Activated CD8-positive, alpha-beta memory T cell treated with anti-CD3 and anti-CD28 coated beads, Interleukin-2, amount 50 U/mL, for 1 hour (primary cell): ENCODE measurements around the gene NRXN2.

Experiments
- DNase-seq: peaks from one replicate; pipeline ENCODE4 v3.0.0-alpha.2; 2020; ENCODE audit errors: extremely low read depth

The NRXN2 gene

GRCh38 chr11:64743591-64744543 is 20.9 kb upstream of the NRXN2 start, which contains the start of gene RASGRP2:
RASGRP2 (minus strand) TSS chr11:64744142; CDS start chr11:64742866, 1,276 bp downstream.
- peak; percentile 70 for DNase-seq

- no peak for DNase-seq
Measured at GRCh38 chr11:64742889-64743590, 20.0 kb upstream of the NRXN2 start.

GRCh38 chr11:64742087-64742888 is 19.3 kb upstream of the NRXN2 start:
- DNase-seq, result no peak

GRCh38 chr11:64741375-64742086 is 18.5 kb upstream of the NRXN2 start:
- DNase-seq, result no peak

GRCh38 chr11:64739871-64740270 is 16.9 kb upstream of the NRXN2 start:
- no peak for DNase-seq

- DNase-seq, result no peak
Measured at GRCh38 chr11:64736654-64737053, 13.7 kb upstream of the NRXN2 start.

- no peak for DNase-seq
Measured at GRCh38 chr11:64735725-64736259, 12.8 kb upstream of the NRXN2 start.

GRCh38 chr11:64734811-64735724 is 12.1 kb upstream of the NRXN2 start:
- no peak for DNase-seq

- DNase-seq, result no peak
Measured at GRCh38 chr11:64731601-64732000, 8.6 kb upstream of the NRXN2 start.

GRCh38 chr11:64729851-64730382 is 6.9 kb upstream of the NRXN2 start:
- DNase-seq, result no peak

- no peak for DNase-seq
Measured at GRCh38 chr11:64728757-64729365, 5.9 kb upstream of the NRXN2 start.

- DNase-seq, result no peak
Measured at GRCh38 chr11:64726867-64727530, 4.0 kb upstream of the NRXN2 start.

GRCh38 chr11:64726211-64726641 is 3.2 kb upstream of the NRXN2 start:
- no peak for DNase-seq

- DNase-seq, result no peak
Measured at GRCh38 chr11:64724863-64725532, 2.0 kb upstream of the NRXN2 start.

- DNase-seq, result no peak
Measured at GRCh38 chr11:64723907-64724862, 1.2 kb upstream of the NRXN2 start.

- DNase-seq, result no peak
Measured at GRCh38 chr11:64722141-64723065, 594 bp downstream of the NRXN2 start.
